T-helper 1 cell treated with Interleukin-12 subunit alpha and Interleukin-12 subunit beta and Interleukin-4 antibody, amounts not matched to agents 30 μg/mL and 1 μg/mL, for 36 hours (primary cell): ENCODE data around the gene SDC4.
A peak's percentile ranks its signal among the peaks of the same experiment; 100 is the strongest.

Source experiments
- H3K27ac Mint-ChIP-seq: one replicate; pipeline ENCODE4 v1.8.0; 2021; ENCODE audit warnings: mild to moderate bottlenecking, mixed read lengths
- H3K27me3 Mint-ChIP-seq: one replicate; pipeline ENCODE4 v1.8.0; 2021; ENCODE audit warnings: low read depth, mixed read lengths
- H3K36me3 Mint-ChIP-seq: one replicate; pipeline ENCODE4 v1.8.0; 2021; ENCODE audit warnings: low read depth, mixed read lengths
- H3K4me1 Mint-ChIP-seq: one replicate; pipeline ENCODE4 v1.8.0; 2021; ENCODE audit warnings: low read depth, mixed read lengths
- H3K4me3 Mint-ChIP-seq: one replicate; pipeline ENCODE4 v1.8.0; 2021; ENCODE audit warnings: mild to moderate bottlenecking, moderate library complexity, mixed read lengths
- H3K9me3 Mint-ChIP-seq: one replicate; pipeline ENCODE4 v1.8.0; 2021; ENCODE audit warnings: mixed read lengths

The SDC4 gene

DNA sequence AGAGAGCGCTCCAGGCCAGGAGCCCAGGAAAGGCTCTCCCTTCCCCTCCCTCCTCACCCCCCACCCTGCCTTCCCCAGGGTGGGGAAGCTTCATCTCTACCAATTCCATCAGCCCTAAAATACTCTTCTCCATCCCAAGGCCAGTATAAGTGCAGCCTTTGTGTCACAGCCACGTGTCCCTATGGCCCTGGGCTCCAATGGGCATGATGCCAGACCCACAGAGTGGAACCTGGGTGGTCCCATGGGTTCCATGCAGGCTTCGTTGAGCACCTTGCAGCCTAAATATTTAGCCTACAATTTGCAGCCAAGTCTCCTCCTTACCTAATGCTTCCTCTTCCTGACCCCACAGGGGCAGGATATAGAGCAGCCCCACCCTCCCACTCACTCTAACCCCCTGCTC lies 39.1 kb downstream of the SDC4 start:
- no peak overlapping the region for H3K4me3 Mint-ChIP-seq
- H3K9me3 Mint-ChIP-seq, result no peaks in the 10 kb centered on the region
- H3K36me3 Mint-ChIP-seq, result peaks cover 9% of the 10 kb centered on the region
- H3K27ac Mint-ChIP-seq, result no peak overlapping the region
- peaks cover 14% of the 10 kb centered on the region for H3K27me3 Mint-ChIP-seq
- H3K4me1 Mint-ChIP-seq, result peaks cover 25% of the 10 kb centered on the region

DNA sequence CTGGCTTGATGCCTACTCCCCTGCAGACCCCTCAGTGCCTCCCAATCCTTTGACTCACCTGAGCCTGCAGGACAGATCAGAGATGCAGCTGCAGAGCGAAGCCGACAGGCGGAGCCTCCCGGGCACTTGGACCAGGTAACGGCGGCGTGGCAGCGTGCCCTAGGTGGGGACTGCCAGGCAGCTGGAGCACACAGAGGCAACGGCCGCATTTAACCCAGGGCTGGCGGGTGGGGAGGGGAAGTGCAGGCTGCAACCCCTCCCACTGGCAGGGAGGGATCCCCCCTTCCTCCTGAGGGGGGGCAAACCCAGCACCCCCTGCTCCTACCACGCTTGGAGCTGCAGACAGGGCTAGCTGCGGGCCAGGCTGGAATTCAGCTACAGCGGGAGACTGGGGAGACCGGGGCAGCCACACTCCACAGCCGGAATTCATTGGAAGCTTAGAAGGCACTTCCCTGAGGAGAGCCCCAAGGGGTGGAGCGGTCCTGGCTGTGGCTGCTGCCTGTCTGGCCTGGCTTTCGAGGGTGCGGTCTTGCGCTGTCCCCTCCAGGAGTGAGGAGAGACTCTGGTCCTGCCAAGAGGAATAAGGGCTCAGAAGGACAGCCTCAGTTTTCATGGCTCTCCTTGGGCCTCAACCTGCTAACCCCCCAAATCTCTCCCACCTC lies 40.0 kb downstream of the SDC4 start, which contains the start of gene MATN4:
TSS of gene MATN4 (minus strand) at position 183 of the 662 bp plus-strand sequence. CDS start 2,717 bp downstream, outside the sequence.
- peaks cover 17% of the 10 kb centered on the region for H3K27me3 Mint-ChIP-seq
- H3K36me3 Mint-ChIP-seq, result peaks cover 17% of the 10 kb centered on the region

DNA sequence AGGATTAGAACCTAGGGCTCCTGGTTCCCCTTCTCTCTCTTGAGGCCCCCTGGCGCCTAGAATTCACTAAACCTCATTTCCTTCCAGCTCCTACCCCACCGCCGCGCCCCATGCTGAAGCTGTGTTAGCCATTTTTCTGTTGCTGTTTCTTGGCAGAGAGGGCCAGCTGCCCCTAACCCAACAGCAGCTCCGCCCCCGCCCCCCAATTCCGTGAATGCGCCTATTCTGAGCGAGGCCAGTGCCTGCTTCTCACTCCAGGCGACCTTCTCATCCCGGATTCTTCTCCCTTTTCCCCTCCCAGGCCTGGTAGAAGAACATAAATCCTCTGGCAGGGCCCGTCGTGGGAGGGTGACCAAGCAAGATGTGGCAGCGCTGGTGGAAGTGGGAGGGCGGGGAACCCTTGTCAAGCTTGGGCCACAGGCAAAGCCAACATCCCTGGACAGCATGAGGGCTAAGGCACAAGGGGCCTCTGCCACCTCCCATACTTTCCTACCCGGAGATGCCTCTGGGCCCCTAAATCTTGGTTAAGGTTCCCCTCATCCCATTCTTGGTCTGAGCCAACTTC lies 41.1 kb downstream of the SDC4 start:
- peaks cover 19% of the 10 kb centered on the region for H3K36me3 Mint-ChIP-seq
- H3K27me3 Mint-ChIP-seq, result peaks cover 17% of the 10 kb centered on the region
- no peaks in the 10 kb centered on the region for H3K9me3 Mint-ChIP-seq
- peaks cover 42% of the 10 kb centered on the region for H3K4me1 Mint-ChIP-seq
- no peak overlapping the region for H3K4me3 Mint-ChIP-seq
- no peak overlapping the region for H3K27ac Mint-ChIP-seq

More for the DNA sequence above, 40.0 kb downstream of the SDC4 start, which contains the start of gene MATN4:
- no peak within 1 kb of the TSS for H3K27ac Mint-ChIP-seq
- H3K4me1 Mint-ChIP-seq, result peaks cover 33% of the 10 kb centered on the region
- H3K4me3 Mint-ChIP-seq, result no peak within 1 kb of the TSS
- no peaks in the 10 kb centered on the region for H3K9me3 Mint-ChIP-seq

DNA sequence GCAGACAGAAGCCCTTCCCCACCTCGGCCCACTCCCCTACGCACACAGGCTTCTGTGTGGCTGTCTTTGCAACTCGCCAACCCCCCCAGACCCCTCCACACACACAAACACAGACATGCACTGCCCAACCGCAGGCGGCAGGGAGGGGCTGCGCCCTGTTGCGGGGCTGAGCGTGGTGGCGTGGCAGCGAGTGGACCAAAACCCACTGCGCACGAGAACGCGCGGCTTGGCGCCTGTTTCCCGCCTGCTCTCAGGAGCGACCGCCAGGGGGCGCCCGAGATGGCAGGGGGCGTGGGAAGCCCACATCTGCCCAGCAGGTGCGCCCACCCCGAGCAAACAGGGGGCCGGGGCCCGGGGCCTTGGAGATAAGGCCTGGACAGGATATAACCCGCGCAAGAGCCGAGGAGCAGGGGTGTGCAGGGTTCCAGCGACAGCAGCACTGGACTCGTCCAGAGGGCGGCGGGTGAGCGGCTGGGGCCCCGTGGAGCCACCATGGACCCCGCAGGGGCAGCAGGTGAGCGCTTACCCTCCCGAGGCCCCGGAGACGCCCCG lies 41.7 kb downstream of the SDC4 start, which contains the start of gene RBPJL:
TSS of gene RBPJL (plus strand) at position 410 of the 552 bp plus-strand sequence. CDS start at position 493, 83 bp downstream.
- Mint-ChIP-seq H3K9me3 (no peaks in the 10 kb centered on the region), H3K4me1 (peaks cover 46% of the 10 kb centered on the region), H3K27ac (no peak within 1 kb of the TSS), H3K4me3 (no peak within 1 kb of the TSS), H3K36me3 (peaks cover 19% of the 10 kb centered on the region), H3K27me3 (peaks cover 17% of the 10 kb centered on the region)

DNA sequence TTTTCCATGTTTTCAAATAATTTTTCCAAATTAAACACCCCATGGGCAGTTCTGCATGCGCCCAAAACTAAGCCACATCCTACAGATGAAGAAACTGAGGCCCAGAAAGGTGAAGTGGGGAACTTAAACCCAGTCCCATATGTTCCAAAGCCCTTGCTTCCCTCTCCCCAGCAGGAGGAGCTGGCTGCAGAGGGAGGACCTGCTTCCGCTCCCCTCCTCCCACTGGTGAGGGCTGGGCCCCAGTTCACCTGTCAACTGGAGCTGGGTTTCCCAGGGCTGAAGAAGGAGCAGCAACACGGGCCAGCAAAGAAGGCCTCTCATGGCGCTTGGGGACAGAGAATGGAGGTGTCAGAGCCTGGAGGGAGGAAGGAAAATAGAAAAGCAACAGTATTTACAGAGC lies 43.0 kb downstream of the SDC4 start:
- H3K4me1 Mint-ChIP-seq, result peaks cover 40% of the 10 kb centered on the region
- H3K36me3 Mint-ChIP-seq, result peaks cover 17% of the 10 kb centered on the region
- H3K9me3 Mint-ChIP-seq, result no peaks in the 10 kb centered on the region
- no peak overlapping the region for H3K27ac Mint-ChIP-seq
- H3K4me3 Mint-ChIP-seq, result no peak overlapping the region
- peaks cover 17% of the 10 kb centered on the region for H3K27me3 Mint-ChIP-seq

DNA sequence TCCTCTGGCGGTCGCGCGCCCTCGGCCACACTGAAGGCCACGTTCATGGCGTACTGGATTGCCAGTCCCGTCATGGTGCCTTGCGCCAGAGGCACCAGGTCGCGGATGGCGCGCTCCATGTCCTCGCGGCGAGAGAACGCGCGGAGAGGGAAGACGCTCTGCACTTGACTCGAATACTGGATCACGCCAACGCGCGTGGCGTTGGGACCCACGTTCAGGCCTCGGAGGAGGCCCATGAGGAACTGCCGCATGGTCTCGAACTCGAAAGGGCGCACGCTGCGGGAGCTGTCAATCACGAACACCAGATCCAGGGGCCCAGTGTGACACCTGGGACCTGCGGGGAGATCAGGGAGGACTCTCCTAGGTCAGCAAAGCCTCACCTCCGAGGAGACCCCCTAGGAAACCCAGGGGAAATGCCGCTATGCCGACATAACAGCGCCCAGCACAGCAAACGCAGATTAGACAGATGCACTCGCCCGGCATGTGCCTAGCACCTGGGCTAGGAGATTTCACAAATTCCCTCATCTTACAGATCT lies 43.7 kb downstream of the SDC4 start:
- H3K9me3 Mint-ChIP-seq, result no peaks in the 10 kb centered on the region
- peaks cover 18% of the 10 kb centered on the region for H3K36me3 Mint-ChIP-seq
- H3K4me3 Mint-ChIP-seq, result no peak overlapping the region
- H3K27me3 Mint-ChIP-seq, result peaks cover 17% of the 10 kb centered on the region
- no peak overlapping the region for H3K27ac Mint-ChIP-seq
- H3K4me1 Mint-ChIP-seq, result peaks cover 39% of the 10 kb centered on the region

DNA sequence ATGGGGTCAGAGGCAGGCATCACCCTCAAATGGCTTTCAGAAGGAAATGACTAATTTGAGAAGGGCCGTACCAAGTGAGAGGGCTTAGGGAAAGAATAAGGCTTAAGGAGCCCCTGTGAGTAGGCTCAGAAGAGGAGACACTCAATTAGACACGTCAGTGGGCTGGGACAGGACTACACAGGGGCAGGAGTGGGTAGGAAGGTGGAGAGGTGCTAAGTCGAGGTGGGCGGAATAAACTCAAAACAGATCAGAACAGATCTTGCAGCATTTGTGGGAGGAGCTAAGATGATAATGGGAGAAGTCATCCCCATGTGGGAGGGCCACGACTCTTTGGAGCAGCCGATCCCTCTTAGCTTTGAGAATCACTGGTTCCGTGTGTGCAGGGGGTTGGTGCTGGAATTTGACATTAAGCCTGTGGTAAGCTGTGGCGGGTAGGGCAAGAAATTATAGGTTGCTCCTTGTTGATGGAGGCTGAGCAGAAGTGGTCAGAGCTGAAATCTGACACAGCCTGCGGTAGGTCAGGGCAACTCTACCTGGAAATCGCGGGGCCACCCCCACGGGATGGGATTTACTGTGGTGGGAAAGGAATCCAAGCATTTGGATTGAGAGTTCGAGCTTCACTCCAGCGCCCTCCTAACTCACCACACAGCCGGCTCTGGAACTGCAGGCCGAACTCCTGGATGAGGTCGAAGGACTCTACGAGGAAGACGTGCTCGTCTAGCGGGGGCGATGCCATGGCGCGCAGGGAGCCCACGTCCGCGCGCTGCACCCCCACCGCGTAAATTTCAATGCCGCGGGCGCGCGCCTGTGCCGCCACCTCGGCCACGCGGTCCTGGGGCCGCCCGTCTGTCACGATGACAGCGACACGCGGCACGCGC lies 44.4 kb downstream of the SDC4 start:
- no peaks in the 10 kb centered on the region for H3K9me3 Mint-ChIP-seq
- H3K27me3 Mint-ChIP-seq, result peaks cover 17% of the 10 kb centered on the region
- peaks cover 22% of the 10 kb centered on the region for H3K36me3 Mint-ChIP-seq
- H3K27ac Mint-ChIP-seq, result peak overlapping the region; percentile 7
- H3K4me3 Mint-ChIP-seq, result peak overlapping the region; percentile 5
- peaks cover 37% of the 10 kb centered on the region for H3K4me1 Mint-ChIP-seq

DNA sequence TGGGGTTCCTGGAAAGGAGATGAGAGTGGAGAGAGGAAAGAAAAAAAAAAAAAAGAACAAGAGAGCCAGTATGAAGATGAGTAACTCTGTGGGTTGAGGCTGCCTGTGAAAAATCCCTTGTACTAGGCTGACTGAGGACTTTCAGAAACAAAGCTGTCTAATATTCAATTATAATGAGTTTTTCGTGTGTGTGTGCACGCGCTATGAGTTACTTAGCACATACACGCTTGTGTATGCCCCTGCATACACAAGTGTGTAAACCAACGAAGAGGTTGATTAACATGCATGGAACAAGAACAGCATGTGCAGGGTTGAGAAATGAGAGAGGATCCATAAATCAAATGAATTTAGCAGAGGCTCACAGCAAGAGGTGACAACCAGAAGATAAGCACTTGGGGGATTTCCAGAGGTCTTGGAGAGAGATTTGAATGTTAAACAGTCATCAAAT lies 46.4 kb downstream of the SDC4 start:
- peaks cover 35% of the 10 kb centered on the region for H3K4me1 Mint-ChIP-seq
- H3K9me3 Mint-ChIP-seq, result no peaks in the 10 kb centered on the region
- peaks cover 20% of the 10 kb centered on the region for H3K36me3 Mint-ChIP-seq
- peaks cover 10% of the 10 kb centered on the region for H3K27me3 Mint-ChIP-seq
- H3K27ac Mint-ChIP-seq, result peak overlapping the region; percentile 79
- H3K4me3 Mint-ChIP-seq, result peak overlapping the region; percentile 40

DNA sequence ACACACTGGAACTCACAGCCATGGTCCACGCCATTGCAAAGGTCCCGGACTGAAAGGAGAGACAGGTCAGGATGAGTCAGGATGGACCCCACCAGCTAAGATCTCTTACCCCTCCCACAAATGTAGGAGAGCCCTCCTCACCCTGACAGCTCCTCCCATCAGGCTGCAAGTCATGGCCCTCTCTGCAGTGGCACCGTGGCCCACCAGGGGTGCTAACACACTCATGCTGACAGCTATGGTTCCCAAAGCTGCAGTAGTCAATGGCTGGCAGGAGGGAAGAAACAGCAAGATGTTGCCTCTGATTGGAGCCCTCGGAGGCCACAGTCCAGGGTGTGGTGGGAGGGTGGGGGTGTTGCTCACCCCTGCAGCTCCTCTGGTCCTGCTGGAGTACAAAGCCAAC lies 47.3 kb downstream of the SDC4 start:
- no peak overlapping the region for H3K27ac Mint-ChIP-seq
- peaks cover 10% of the 10 kb centered on the region for H3K27me3 Mint-ChIP-seq
- peaks cover 23% of the 10 kb centered on the region for H3K36me3 Mint-ChIP-seq
- H3K4me1 Mint-ChIP-seq, result peaks cover 38% of the 10 kb centered on the region
- no peak overlapping the region for H3K4me3 Mint-ChIP-seq
- no peaks in the 10 kb centered on the region for H3K9me3 Mint-ChIP-seq

DNA sequence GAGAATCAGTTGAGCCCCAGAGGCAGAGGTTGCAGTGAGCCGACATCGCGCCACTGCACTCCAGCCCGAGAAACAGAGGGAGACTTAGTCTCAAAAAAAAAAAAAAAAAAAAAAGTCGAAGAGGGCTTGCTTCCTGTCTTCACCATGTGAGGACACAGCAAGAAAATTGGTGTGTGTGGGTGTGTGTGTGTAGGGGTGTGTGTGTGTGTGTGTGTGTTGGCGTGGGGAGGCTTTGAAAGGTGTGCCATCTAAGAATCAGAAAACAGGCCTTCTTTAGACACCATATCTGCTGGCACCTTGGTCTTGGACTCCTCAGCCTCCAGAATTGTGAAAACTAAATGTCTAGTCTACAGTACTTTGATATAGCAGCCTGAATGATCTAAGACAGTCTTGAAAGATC lies 48.4 kb downstream of the SDC4 start:
- Mint-ChIP-seq H3K9me3 (no peaks in the 10 kb centered on the region), H3K4me3 (no peak overlapping the region), H3K36me3 (peaks cover 26% of the 10 kb centered on the region), H3K27me3 (peaks cover 6% of the 10 kb centered on the region), H3K27ac (no peak overlapping the region), H3K4me1 (peaks cover 38% of the 10 kb centered on the region)

DNA sequence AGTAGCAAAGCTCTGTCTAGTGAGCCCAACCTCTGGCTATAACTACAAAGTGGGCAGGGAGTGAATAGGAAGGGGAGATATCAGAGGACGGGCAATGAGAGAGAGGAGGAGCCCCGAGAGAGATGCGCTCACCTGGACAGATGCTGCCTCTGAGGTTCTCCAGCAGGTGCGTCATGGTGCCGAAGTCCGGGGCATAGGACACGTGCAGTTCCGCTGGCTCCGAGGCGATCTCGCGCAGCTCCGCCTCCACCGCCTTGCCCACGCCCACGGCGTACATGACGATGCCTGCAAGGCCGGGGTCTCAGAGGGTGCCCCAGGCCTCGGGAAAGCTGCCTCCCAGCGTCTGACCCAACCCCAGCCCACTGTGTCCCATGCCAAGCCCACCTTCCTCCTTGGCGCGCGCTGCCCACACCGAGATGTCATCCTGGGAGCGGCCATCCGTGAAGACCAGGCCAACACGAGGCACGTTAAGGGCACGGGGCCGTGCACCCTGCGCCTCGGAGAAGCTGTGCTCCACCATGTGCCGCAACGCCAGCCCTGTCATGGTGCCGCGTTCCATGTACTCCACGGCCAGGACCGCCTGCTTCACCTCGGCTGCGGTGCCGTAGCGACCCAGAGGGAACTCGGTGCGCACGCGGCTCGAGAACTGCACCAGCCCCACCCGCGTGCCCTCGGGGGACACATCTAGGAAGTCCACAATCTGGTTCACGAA lies 50.3 kb downstream of the SDC4 start:
- Mint-ChIP-seq H3K9me3 (no peaks in the 10 kb centered on the region), H3K4me3 (no peak overlapping the region), H3K36me3 (peaks cover 20% of the 10 kb centered on the region), H3K27me3 (peaks cover 6% of the 10 kb centered on the region), H3K27ac (no peak overlapping the region), H3K4me1 (peaks cover 28% of the 10 kb centered on the region)

DNA sequence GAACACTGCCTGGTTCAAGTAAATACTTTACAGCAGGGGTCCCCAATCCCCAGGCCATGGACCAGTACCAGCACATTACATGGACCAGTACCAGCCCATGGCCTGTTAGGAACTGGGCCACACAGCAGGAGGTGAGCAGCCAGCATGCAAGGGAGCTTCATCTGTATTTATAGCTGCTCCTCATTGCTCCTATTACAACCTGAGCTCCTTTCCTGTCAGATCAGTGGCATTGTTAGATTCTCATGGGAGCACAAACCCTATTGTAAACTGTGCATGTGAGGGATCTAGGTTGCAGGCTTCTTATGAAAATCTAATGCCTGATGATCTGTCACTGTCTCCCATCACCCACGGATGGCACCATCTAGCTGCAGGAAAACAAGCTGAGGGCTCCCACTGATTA lies 53.6 kb downstream of the SDC4 start:
- Mint-ChIP-seq H3K36me3 (peaks cover 11% of the 10 kb centered on the region), H3K27ac (no peak overlapping the region), H3K4me1 (peaks cover 18% of the 10 kb centered on the region), H3K4me3 (no peak overlapping the region), H3K9me3 (no peaks in the 10 kb centered on the region), H3K27me3 (peaks cover 29% of the 10 kb centered on the region)

DNA sequence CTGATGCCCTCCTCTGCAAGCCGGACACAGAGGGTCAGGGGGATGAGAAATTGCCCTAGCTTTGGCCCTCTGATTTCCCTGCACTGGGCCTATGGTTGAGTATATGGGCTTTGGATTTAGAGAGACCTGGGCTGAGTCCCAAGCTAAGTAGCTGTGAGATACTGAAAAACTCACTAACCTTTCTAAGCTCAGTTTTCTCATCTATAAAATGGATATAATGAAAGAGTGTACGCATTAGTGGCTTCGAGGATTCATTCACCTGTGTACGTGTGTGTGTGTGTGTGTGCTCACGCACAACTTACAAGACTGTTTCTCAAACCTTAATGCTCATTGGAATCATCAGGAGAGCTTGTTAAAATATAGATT lies 54.2 kb downstream of the SDC4 start:
- H3K27me3 Mint-ChIP-seq, result peaks cover 33% of the 10 kb centered on the region
- no peak overlapping the region for H3K27ac Mint-ChIP-seq
- no peaks in the 10 kb centered on the region for H3K9me3 Mint-ChIP-seq
- H3K4me3 Mint-ChIP-seq, result peak overlapping the region; percentile 72
- peaks cover 8% of the 10 kb centered on the region for H3K36me3 Mint-ChIP-seq
- peaks cover 15% of the 10 kb centered on the region for H3K4me1 Mint-ChIP-seq
